Measurements from ENCODE around the gene RIBC2.

- TF ChIP-seq CTCF (IDR thresholded peaks at IDR 0.05): no peak
- no peak for TF ChIP-seq EP300 (IDR thresholded peaks at IDR 0.05)
- no peak for TF ChIP-seq POLR2A (IDR thresholded peaks at IDR 0.05)
These were observed 12.2 kb downstream of the RIBC2 start for GRCh38 chr22:45425531-45426265.

All from sigmoid colon (tissue), 4 donors.